Colonic mucosa (tissue), 4 donors: ENCODE measurements around the gene UBTD1. TPM values are rescaled to one million over a fixed set of nuclear protein-coding genes. Genes with fewer than 3 reads are reported as not detected.
"Not testable (repeated sequence)": the region's sequence is repeated elsewhere in the genome, so short reads cannot be mapped to it uniquely, and the experiment has no call there.

Source experiments
- DNase-seq: peaks from one replicate; pipeline ENCODE4 v3.0.0-alpha.2; 2020
- H3K27ac ChIP-seq: fragments of 200-600 bp; one replicate; pipeline ENCODE4 v1.8.0; 2021
- H3K27me3 ChIP-seq: fragments of 200-600 bp; one replicate; pipeline ENCODE4 v1.8.0; 2021
- H3K36me3 ChIP-seq: fragments of 200-600 bp; one replicate; pipeline ENCODE4 v1.8.0; 2021
- H3K4me1 ChIP-seq: fragments of 200-600 bp; one replicate; pipeline ENCODE4 v1.8.0; 2021; ENCODE audit warnings: mild to moderate bottlenecking
- H3K4me3 ChIP-seq: fragments of 200-600 bp; one replicate; pipeline ENCODE4 v1.8.0; 2021
- H3K9ac ChIP-seq, 2 donors: one replicate each; pipeline ENCODE4 v1.7.0; 2013; ENCODE audit warnings: control low read depth in 2 of 2, low read depth in 2 of 2, low read length in 2 of 2
- H3K9me3 ChIP-seq: fragments of 200-600 bp; one replicate; pipeline ENCODE4 v1.8.0; 2021
- intact Hi-C: fragments of 100-400 bp; cut with DNase I; formaldehyde crosslinking; loops from one replicate; pipeline ENCODE4 v1.14.1; 2022
- total RNA-seq, 2 donors: library from RNA; stranded (reverse); fragmentation: NEBNext Ultra II Directional in 1 of 2; extraction: Animal tissue kit (Norgen Biotek cat#: 25700) in 1 of 2; gene quantifications; one replicate each; pipeline ENCODE4 v1.2.1, GENCODE V29; 2021
- TF ChIP-seq, protein P1 (sequence below): fragments of 200-600 bp; IDR thresholded peaks from one replicate; pipeline ENCODE4 v1.8.0; 2022; ENCODE audit warnings: antibody characterized with exemption, mild to moderate bottlenecking
- donor health status: healthy.
- donor health status: DM: no; HTN: no; CAD: no.
- donor health status: DM: no; HTN: no; CAD: no.

UBTD1 gene
- total RNA-seq, 2 donors from 2014 or later = 1.8 to 3.2 TPM

DNA sequence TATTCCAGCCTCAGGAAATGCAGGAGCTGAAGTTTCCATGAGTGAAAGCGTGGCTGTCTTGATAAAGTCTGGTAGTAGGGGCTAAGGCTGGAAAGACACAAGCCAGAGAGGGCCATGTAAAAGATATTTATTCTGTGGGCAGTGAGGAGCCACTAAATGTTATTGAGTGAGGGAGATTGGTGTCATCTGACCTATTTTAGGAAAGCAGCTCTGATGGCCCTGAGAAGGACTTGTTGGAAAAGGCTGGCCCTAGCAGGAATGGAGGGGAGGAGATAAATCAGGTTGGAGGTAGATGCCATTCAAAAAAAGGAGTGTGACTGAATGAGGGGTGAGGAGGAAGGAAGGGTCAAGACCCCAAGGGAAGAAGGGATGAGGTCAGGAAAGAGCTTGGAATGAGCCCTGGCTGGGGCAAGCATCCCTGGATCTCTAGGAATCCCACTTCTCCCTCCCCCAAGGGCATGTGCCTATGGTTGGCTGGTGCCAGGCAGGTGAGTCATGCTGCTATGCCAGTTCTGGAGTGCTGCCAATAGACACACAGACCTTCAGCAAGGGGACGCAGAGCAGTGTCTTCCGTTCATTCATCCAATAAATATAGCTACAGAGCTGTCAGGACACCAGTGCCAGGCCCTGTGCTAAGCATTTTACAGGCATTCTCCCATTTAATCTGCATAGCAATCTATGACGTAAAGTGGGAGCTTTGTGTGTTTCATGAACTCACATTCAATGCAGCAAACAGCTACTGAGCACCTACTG lies 75.8 kb downstream of the UBTD1 start:
- no peak overlapping the region for H3K4me3 ChIP-seq
- peak; percentile 58 for DNase-seq
- TF ChIP-seq, protein P1, sequence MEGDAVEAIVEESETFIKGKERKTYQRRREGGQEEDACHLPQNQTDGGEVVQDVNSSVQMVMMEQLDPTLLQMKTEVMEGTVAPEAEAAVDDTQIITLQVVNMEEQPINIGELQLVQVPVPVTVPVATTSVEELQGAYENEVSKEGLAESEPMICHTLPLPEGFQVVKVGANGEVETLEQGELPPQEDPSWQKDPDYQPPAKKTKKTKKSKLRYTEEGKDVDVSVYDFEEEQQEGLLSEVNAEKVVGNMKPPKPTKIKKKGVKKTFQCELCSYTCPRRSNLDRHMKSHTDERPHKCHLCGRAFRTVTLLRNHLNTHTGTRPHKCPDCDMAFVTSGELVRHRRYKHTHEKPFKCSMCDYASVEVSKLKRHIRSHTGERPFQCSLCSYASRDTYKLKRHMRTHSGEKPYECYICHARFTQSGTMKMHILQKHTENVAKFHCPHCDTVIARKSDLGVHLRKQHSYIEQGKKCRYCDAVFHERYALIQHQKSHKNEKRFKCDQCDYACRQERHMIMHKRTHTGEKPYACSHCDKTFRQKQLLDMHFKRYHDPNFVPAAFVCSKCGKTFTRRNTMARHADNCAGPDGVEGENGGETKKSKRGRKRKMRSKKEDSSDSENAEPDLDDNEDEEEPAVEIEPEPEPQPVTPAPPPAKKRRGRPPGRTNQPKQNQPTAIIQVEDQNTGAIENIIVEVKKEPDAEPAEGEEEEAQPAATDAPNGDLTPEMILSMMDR = no peak
- intact Hi-C loops = loop anchor here (5.0 kb wide), 1 partner anchor 38 kb away; no protein-coding TSS in a partner anchor
- no peak overlapping the region for H3K9ac ChIP-seq
- no peaks in the 10 kb centered on the region for H3K27me3 ChIP-seq
- no peaks in the 10 kb centered on the region for H3K36me3 ChIP-seq
- no peak overlapping the region for H3K27ac ChIP-seq
- no peaks in the 10 kb centered on the region for H3K4me1 ChIP-seq
- no peaks in the 10 kb centered on the region for H3K9me3 ChIP-seq

DNA sequence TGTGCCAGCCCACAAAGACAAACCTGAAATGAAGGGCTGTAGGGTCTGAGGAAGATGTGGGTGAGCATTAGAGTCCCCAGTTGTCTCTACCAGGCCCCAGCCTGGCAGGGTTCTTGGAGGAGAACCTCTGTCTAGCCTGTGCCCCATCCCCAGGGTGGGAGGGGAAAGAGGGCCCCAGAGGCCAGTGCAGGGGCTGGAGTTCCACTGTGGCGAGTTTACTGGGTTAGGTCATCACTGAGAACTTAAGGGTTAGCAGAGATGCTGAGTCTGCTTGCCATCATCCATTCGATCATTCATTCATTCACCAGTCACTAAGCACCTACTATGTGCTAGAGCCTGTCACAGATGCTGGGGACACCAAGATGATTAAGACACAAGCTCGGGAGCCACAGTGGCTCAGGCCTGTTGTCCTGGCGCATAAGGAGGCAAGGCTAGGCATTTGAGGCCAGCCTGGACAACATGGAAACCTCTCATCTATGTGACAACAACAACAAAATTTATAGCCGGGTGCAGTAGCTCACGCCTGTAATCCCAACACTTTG lies 76.5 kb downstream of the UBTD1 start:
- H3K9me3 ChIP-seq = no peaks in the 10 kb centered on the region
- no peak for DNase-seq
- H3K27ac ChIP-seq = no peak overlapping the region
- no peak overlapping the region for H3K4me3 ChIP-seq
- intact Hi-C loops = no loop called here
- H3K36me3 ChIP-seq = no peaks in the 10 kb centered on the region
- TF ChIP-seq, protein P1 = no peak
- no peak overlapping the region for H3K9ac ChIP-seq
- no peaks in the 10 kb centered on the region for H3K4me1 ChIP-seq
- no peaks in the 10 kb centered on the region for H3K27me3 ChIP-seq

DNA sequence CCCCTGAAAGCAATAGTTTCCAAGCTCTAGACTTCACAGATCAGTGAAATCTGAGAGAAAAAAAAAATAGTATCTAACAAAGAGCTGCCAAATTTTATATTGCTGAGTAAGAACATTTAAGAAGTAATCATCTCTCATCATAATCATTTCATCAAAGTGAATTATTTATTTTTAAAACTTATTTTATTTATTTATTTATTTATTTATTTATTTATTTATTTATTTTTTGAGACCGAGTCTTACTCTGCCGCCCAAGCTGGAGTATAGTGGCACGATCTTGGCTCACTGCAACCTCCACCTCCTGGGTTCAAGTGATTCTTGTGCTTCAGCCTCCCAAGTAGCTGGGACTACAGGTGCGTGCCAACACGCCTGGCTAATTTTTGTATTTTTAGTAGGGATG lies 77.8 kb downstream of the UBTD1 start:
- intact Hi-C loops, H3K9ac ChIP-seq, H3K4me3 ChIP-seq, DNase-seq, H3K27ac ChIP-seq, H3K4me1 ChIP-seq, H3K27me3 ChIP-seq, H3K9me3 ChIP-seq, H3K36me3 ChIP-seq: not testable (repeated sequence)

DNA sequence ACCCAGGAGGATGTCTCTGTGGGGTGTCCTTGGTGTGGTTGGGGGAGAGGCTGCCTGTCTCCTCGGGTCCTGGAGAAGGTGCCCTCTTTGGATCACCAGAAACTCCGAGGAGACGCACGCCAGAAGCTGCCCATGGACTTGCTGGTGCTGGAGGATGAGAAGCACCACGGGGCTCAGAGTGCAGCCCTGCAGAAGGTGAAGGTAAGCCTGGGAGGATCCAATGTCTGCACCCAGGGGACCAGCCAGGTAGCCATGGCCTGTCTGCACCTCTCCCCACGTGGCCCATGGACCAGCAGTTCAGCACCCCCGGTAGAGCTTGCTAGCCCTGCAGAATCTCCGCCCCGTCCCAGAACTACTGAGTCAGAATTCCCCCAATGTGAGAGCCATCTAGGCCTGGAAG lies 79.0 kb downstream of the UBTD1 start:
- Histone ChIP-seq H3K9me3 (no peaks in the 10 kb centered on the region), H3K4me1 (no peaks in the 10 kb centered on the region), H3K36me3 (no peaks in the 10 kb centered on the region), H3K27ac (no peak overlapping the region), H3K4me3 (no peak overlapping the region), H3K27me3 (no peaks in the 10 kb centered on the region), H3K9ac (no peak overlapping the region)
- no peak for DNase-seq
- TF ChIP-seq, protein P1 = no peak
- intact Hi-C loops = no loop called here

DNA sequence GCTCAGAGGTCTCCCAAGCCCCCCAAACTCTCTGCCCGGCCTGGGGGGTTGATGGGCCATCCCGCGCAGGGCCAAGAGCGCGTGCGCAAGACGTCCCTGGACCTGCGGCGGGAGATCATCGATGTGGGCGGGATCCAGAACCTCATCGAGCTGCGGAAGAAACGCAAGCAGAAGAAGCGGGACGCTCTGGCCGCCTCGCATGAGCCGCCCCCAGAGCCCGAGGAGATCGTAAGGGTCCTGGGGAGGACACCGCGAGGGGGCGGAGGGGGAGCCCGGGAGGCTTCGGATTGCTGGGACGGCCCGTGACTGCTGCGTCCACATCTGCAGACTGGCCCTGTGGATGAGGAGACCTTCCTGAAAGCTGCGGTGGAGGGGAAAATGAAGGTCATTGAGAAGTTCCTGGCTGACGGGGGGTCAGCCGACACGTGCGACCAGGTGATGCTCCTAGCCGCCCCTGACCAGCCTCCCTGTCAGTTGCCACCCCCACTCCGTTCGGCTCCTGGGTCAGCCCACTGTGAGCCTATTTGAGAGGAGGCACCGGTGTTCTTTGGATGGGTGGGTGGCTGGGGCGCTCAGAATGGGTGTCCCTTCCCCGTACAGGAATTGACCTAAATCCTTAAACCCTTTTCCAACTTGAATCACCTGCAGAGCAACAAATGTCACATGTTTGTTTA lies 79.6 kb downstream of the UBTD1 start:
- Histone ChIP-seq H3K27ac (no peak overlapping the region), H3K36me3 (no peaks in the 10 kb centered on the region), H3K4me3 (no peak overlapping the region), H3K4me1 (no peaks in the 10 kb centered on the region), H3K9ac (no peak overlapping the region), H3K9me3 (no peaks in the 10 kb centered on the region), H3K27me3 (no peaks in the 10 kb centered on the region)
- intact Hi-C loops = no loop called here
- TF ChIP-seq, protein P1 = no peak
- DNase-seq = no peak
